GM21529 (cell line): ENCODE measurements around the gene NIF3L1.

ENCODE experiments used
- ATAC-seq: cut with Tn5 transposase; IDR thresholded peaks from one replicate; pipeline ENCODE4 v1.9.1; 2021; ENCODE audit not compliant: unreplicated experiment

The NIF3L1 gene

DNA sequence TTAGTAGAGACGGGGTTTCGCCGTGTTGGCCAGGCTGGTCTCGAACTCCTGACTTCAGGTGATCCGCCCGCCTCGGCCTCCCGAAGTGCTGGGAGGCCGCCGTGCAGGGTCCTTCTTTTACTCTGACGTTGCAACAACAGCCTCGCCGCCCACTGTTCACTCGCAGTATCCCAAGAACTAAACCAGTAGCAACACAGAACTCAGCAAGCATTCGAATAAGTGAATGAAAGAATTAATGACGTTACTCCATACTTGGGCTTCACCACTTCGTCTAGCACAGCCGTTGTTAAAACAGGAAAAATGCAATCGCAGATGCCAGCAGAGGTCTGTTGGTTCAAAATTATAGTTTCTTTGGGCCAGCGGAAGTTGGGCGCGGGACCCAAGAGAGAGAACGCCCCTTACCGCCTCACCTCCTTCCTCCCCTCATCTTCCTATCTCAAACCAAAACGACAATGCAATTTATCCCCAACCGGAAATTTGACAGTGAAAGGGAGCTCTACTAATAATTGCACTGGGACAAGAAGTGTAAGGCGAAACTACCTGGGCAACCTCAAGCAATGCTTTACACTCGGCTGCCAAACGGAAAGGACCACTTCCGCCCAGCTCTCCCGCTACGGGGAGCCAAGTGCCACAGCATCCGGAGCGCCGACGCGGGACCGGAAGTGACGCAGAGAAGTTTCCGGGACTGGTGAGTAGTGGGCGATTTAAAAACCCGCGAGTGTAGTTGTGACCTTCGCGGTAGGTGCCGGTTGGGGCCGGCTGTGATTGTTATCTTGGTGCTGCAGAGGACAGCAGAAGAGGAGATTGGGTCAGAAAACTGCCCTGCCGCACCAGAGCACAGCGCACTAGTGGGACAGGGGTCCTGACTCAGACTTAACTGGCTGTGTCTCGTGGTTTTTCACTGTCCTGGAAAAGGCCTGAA lies at the start of gene NIF3L1, which contains the start of gene PPIL3:
TSS of gene NIF3L1 (plus strand) at position 668 of the 922 bp plus-strand sequence. CDS start 2,573 bp downstream, outside the sequence.
TSS of gene PPIL3 (minus strand) at position 374 of the 922 bp plus-strand sequence. CDS start 1,462 bp downstream, outside the sequence.
- ATAC-seq, result peak; percentile 86

DNA sequence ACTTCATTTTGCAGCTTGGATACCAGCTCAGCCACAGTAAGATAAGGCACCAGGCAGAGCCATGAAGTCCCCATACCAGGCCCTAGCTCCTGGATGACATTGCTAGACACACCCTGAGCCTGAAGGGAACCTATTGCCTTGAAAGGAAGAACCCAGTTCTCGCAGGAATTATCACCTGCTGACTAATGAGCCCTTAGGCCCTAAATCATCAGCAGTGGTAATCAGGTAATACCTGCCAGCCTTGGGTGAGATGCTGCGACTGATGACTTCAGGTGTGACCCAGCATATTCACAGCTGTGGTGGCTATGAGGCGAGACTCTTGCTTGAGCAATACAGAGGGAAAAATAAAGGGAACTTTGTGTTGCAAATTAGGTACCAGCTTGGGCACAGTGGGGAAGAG lies 49.7 kb upstream of the NIF3L1 start:
- ATAC-seq, result no peak

DNA sequence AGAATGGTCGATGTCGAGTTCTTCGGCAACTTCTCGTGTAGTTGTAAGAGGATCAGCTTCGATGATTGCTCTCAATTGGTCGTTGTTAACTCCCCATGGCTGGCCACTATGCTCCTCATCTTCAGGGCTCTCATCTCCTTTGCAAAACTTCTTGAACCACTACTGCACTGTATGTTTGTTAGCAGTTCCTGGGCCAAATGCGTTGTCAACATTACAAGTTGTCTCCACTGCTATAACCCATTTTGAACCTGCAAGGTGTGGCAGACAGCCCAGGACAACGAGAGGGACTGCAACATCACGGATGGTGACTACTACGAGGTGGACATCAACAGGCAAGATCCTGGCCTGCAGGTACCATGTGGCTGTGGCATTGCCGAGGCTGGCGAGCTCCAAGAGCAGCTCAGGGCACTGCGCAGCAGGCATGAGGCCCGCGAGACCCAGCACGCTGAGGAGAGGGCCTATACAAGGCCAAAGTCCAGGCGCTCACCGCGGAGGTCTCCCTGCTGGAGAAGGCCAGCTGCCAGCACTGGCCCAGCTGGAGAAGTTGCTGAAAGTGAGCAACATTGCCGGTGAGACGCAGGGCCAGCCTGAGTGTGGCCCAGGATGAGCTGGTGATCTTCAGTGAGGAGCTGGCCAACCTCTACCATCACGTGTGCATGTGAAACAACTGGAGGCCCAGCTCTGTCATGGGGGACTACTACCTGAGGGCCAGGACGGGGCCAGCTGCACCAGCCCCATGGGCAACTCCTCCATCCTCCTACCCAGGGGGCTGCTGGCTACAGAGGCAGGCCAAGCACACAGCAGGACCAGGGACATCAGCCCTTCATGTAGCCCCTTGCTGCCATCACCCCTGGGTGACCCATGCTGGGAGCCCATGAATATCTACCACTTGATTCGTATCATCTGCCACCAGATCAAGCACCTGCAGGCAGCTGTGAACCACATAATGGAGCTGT lies 44.9 kb upstream of the NIF3L1 start:
- ATAC-seq, result no peak

GRCh38 chr2:200845194-200845593 lies 44.0 kb upstream of the NIF3L1 start:
- ATAC-seq, result no peak

DNA sequence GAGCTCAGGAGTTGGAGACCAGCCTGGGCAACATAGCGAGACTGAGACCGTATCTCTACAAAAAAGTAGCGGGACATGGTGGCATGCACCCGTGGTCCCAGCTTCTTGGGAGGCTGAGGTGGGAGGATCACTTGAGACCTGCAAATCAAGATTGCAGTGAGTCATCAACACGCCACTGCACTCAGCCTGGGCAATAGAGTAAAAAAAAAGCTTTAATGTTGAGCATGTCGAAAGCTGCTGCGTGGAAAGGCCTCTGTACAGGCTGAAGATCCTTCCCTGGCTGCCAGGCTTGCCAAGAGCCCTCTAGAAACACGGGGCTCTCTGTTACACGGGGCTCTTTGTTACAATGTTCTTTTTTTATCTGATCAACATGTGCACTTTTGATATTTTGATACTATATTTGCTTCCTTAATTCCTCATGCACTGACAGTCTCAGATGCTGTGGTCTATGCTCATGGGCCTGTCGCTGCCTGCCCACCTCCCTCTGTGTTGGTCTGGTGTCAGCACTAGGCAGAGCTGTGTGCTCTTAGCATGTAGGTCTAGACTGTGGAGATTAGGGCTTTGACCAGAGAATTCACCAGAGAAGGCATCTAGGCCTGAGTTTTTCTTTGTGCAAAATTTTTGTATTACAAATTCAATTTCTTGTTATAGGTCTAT lies 43.4 kb upstream of the NIF3L1 start:
- ATAC-seq, result no peak

- ATAC-seq, result no peak
Observed at GRCh38 chr2:200847269-200847668, 41.9 kb upstream of the NIF3L1 start.

DNA sequence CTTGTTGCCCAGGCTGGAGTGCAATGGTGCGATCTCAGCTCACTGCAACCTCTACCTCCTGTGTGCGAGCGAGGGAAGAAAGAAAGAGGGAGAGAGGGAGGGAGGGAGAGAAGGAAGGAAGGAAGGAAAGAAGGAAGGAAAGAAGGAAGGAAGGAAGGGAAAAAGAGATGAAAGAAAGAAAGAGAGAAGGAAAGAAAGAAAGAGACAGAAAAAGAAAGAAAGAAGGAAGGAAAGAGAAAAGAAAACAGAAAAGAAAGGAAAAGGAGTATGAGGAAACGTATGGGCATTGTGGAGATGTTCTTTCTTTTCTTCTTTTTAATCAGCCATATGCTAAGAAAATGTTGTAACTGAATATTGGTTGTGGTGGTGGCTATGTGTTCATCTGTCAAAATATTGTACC lies 41.2 kb upstream of the NIF3L1 start:
- ATAC-seq, result no peak

- no peak for ATAC-seq
Observed at GRCh38 chr2:200850512-200851256, 38.5 kb upstream of the NIF3L1 start.

DNA sequence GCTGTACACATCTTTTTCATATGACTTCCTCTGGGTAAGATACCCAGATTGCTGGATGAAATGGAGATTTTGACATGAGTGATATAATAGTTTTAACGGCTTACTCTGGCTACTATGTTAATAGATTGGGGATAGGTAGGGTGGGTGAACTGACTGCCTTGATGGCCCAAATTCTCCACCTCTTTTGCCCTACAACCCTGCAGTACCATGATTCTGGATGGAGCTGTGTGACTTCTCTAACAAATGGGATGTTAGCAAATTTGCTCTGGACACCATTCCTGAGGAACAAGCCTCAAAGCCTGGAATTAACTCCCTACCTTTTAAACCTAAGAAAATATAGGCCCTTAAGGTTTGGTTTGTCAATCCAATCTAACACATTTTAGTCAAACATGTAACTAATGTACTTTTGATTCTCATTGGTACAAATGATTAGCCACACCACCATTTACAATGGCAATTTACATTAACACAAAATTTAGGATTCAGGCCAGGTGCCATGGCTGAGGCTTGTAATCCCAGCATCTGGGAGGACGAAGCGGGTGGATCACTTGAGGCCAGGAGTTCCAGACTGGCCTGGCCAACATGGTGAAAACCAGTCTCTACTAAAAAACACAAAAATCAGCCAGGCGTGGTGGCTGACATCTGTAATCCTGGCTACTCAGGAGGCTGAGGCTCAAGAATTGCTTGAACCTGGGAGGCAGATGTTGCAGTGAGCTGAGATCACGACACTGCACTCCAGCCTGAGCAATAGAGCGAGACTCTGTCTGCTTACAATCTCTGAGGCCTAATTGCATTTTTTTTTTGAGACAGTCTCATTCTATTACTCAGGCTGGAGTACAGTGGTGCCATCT lies 37.5 kb upstream of the NIF3L1 start:
- no peak for ATAC-seq

DNA sequence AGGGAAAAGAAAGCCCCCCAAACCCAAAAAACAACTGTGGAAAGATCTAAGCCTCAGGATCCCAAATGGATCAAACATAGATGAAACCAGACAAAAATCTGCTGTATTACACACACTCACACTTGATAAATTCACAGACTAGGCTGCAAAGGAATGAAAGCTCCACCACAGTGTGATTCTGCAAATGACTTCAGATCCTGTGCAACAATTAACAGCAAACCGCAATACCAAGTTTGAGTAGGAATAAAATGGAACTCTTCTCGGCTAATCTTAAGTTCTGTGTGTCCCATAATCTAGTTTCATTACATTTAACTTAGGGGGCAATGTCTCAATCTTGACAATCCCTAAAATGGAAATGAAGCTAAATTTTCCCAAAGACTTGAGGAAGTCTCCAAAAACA lies 36.6 kb upstream of the NIF3L1 start:
- ATAC-seq, result no peak

DNA sequence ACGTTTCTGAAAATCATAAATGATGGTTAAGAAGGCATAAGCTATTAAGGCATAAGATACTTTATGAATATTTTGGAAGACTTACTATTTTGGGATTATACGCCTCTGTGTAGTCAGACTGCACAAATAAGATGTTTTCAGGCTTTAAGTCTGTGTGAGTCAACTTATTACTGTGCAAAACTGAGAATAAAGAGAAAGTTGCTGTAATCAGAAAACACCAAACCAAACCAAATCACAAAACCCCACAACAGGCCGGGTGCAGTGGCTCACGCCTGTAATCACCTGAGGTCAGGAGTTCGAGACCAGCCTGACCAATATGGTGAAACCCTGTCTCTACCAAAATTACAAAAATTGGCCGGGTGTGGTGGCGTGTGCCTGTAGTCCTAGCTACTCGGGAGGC lies 32.4 kb upstream of the NIF3L1 start:
- ATAC-seq, result no peak

GRCh38 chr2:200860092-200860795 lies 28.9 kb upstream of the NIF3L1 start:
- no peak for ATAC-seq

DNA sequence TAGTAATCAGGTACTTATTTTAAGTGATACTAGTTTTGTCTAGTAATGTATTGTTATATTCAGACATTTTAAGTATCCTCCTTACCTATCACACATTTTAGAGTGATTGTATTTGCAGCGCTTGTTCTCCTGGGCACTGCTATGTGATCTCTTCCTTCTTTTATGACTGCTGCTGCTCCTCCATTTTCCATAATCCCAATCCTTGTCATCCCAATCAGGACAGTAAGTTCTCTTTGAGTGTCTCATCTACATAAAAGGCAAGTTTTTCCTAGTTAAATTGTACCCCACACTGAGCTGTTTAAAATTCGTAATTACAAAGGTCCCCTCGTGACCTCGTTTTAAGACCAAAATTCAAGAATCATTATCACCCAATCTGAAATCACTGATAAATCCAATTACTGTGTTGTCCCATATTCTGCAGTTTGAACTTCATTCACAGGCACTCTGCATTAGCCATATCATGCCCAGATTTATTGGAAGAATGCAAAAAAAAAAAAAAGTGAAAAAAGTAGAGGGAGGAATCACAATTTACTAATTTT lies 27.5 kb upstream of the NIF3L1 start:
- ATAC-seq, result no peak

DNA sequence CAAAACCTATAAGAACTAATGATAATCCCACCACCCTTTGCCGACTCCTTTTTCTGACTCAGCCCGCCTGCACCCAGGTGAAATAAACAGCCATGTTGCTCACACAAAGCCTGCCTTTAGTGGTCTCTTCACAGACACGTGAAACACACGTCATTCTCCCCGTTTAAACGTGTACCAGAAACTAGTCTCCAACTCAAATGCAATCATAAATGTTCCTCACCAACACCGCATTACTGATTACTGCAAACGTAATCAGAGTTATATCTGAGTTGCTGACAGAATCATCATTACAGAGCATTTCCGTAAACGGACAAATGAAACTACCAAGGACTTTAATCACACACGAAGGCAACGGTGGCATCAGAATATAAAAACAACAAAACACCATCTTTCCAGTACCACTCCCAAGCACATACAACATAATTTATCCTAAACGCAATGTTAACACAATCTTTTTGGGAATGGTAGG lies 26.6 kb upstream of the NIF3L1 start:
- no peak for ATAC-seq

DNA sequence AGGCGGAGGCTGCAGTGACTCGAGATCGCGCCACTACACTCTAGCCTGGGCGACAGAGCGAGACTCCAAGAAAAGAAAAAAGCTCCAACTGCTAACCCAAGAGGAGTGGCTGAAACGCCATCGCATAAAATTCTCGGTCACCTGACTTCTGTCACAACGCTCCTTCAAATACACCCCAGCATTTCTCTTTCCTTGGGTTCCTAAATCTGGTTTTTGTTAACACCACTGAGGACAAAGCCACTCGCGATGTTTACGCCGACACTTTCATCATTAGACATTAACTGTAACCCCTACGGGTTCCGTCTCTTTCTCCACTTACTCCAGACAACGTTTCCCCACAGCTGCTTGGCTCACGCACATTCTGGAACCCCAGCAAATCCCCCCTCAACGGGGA lies 25.4 kb upstream of the NIF3L1 start:
- peak; percentile 3 for ATAC-seq

GRCh38 chr2:200864176-200865034 lies 24.8 kb upstream of the NIF3L1 start, which contains the start of gene CLK1:
CLK1 (minus strand) TSS chr2:200864658; CDS start chr2:200861862, 2,796 bp downstream.
- ATAC-seq, result peak; percentile 81

- no peak for ATAC-seq
Observed at GRCh38 chr2:200869014-200869413, 20.2 kb upstream of the NIF3L1 start.
